Adrenal gland (tissue), 12 donors: Measurements from ENCODE around the gene KAT6B. TPM values are rescaled to one million over a fixed set of nuclear protein-coding genes. Genes with fewer than 3 reads are reported as not detected.
A peak's percentile ranks its signal among the peaks of the same experiment; 100 is the strongest.

Source experiments
- DNase-seq, 7 donors: peaks; one replicate each; pipeline ENCODE4 v3.0.0-alpha.2; 2019 to 2020
- H3K27ac ChIP-seq, 5 donors: fragments of 200-600 bp; sonication (generic) in 4 of 5; 1 replicate in 3 of 5; 2 replicates in 2 of 5; pipeline versions ENCODE4 v1.5.1 to v1.8.0; 2016 to 2020; ENCODE audit warnings: mild to moderate bottlenecking in 1 of 5
- H3K27me3 ChIP-seq: fragments of 200-600 bp; 2 replicates; pipeline ENCODE4 v1.8.0; 2021
- H3K36me3 ChIP-seq, 2 donors: fragments of 200-600 bp; replicated peaks in 1 of 2; 1 replicate in 1 of 2; 2 replicates in 1 of 2; pipeline versions ENCODE4 v1.5.1 to v1.8.0; 2018 to 2022
- H3K4me1 ChIP-seq, 2 donors: fragments of 200-600 bp; replicated peaks in 1 of 2; 1 replicate in 1 of 2; 2 replicates in 1 of 2; pipeline versions ENCODE4 v1.5.1 to v1.8.0; 2018 to 2021
- H3K4me3 ChIP-seq, 4 donors: fragments of 200-600 bp; sonication (generic) in 3 of 4; one replicate each; pipeline ENCODE4 v1.5.1; 2016 to 2018
- H3K9me3 ChIP-seq, 3 donors: fragments of 200-600 bp; sonication (generic) in 1 of 3; replicated peaks in 1 of 3; 1 replicate in 2 of 3; 2 replicates in 1 of 3; pipeline versions ENCODE4 v1.5.1 to v1.8.0; 2016 to 2021
- CTCF ChIP-seq, 6 experiments: fragments of 450-650 bp in 4 of 6; fragments of 200-600 bp in 2 of 6; sonication (generic) in 1 of 6; IDR thresholded peaks; 1 replicate in 5 of 6; 2 replicates in 1 of 6; pipeline versions ENCODE4 v1.5.1 to v1.8.0; 2016 to 2021; ENCODE audit warnings: antibody characterized with exemption in 6 of 6, mild to moderate bottlenecking in 2 of 6, moderate library complexity in 1 of 6
- POLR2A ChIP-seq, 2 donors: fragments of 450-650 bp; IDR thresholded peaks; one replicate each; pipeline ENCODE4 v1.6.1; 2017; ENCODE audit warnings: antibody characterized with exemption in 2 of 2, mild to moderate bottlenecking in 2 of 2, moderate library complexity in 1 of 2
- WGBS, 4 donors: extraction: QIAGEN DNeasy Blood & Tissue Kit in 2 of 4; methylation state at CpG; one replicate each; pipeline versions ENCODE4 v1.1.5 to v1.1.7; 2013 to 2017; 5-methylcytosine and 5-hydroxymethylcytosine counted together
- intact Hi-C, 2 donors: fragments of 100-400 bp; cut with DNase I; formaldehyde crosslinking; loops; one replicate each; pipeline versions ENCODE4 v1.14.1 to v1.15.0; 2022 to 2023
- polyA plus RNA-seq, 3 donors: library from polyadenylated mRNA; stranded (reverse); fragments of 200-250 nt in 2 of 3; fragments of 350-450 nt in 1 of 3; fragmentation: Illumina TruSeq in 1 of 3; extraction: RNeasy Lipid Tissue Mini Kit (QIAGEN cat#74804) in 1 of 3; gene quantifications; one replicate each; pipeline ENCODE4 v1.2.3, GENCODE V29; 2013 to 2014
- total RNA-seq, 9 donors: library from RNA; depleted of rRNA in 4 of 9; stranded (reverse); fragments of >200 nt in 4 of 9; fragments of 120-200 nt in 1 of 9; fragmentation: NEBNext Ultra II Directional in 1 of 9; extraction: Animal tissue kit (Norgen Biotek cat#: 25700) in 1 of 9; gene quantifications; one replicate each; pipeline versions ENCODE4 v1.1.0 to v1.2.4, GENCODE V29; 2013 to 2023
- donor health status: healthy with polysubstance abuse.
- donor health status: Bipolar disorder and iron deficiency.
- donor health status: DM: yes; HTN: yes; CAD: no.
- donor health status: DM: no; HTN: no; CAD: no.
- donor health status: DM: no; HTN: no; CAD: no.
- donor health status: DM: yes; HTN: yes; CAD: no.

The KAT6B gene
- total and polyA plus RNA-seq, 12 donors = 6.0 to 50.2 (median 25.8) TPM

- TF ChIP-seq CTCF (IDR thresholded peaks at IDR 0.05) = no peak
- TF ChIP-seq POLR2A (IDR thresholded peaks at IDR 0.05) = no peak
- Histone ChIP-seq H3K27ac (no peak overlapping the region), H3K27me3 (no peaks in the 10 kb centered on the region), H3K36me3 (no peaks in the 10 kb centered on the region), H3K9me3 (no peaks in the 10 kb centered on the region), H3K4me3 (no peak overlapping the region), H3K4me1 (peaks cover 6 to 7% of the 10 kb centered on the region in 2 donors)
- 74 to 86% (median 83%) methylated on average over 4 of the region's 4 CpGs for WGBS, 4 donors
- DNase-seq = no peak
- intact Hi-C loops = no loop called here
Observed at GRCh38 chr10:74816824-74817498, 9.4 kb upstream of the KAT6B start.

- H3K27ac ChIP-seq = peak overlapping the region in 1 of 5 donors; percentile 75
Observed at GRCh38 chr10:74821501-74821900, 4.9 kb upstream of the KAT6B start.

GRCh38 chr10:74822101-74822500 is 4.3 kb upstream of the KAT6B start:
- H3K9me3 ChIP-seq = no peaks in the 10 kb centered on the region
- 38 to 62% (median 54%) methylated on average over 2 of the region's 2 CpGs for WGBS, 4 donors
- H3K4me3 ChIP-seq = no peak overlapping the region
- no peak for DNase-seq
- H3K27ac ChIP-seq = peak overlapping the region in 3 of 5 donors; percentile 66 to 75 (median 67)
- TF ChIP-seq POLR2A (IDR thresholded peaks at IDR 0.05) = no peak
- TF ChIP-seq CTCF (IDR thresholded peaks at IDR 0.05) = no peak
- intact Hi-C loops = no loop called here
- H3K27me3 ChIP-seq = no peaks in the 10 kb centered on the region
- H3K36me3 ChIP-seq = no peaks in the 10 kb centered on the region
- peaks cover 18 to 24% of the 10 kb centered on the region in 2 donors for H3K4me1 ChIP-seq

More at GRCh38 chr10:74821501-74821900, 4.9 kb upstream of the KAT6B start:
- TF ChIP-seq CTCF (IDR thresholded peaks at IDR 0.05) (no peak), POLR2A (IDR thresholded peaks at IDR 0.05) (no peak)
- intact Hi-C loops = no loop called here
- no peaks in the 10 kb centered on the region for H3K9me3 ChIP-seq
- H3K27me3 ChIP-seq = no peaks in the 10 kb centered on the region
- no peak overlapping the region for H3K4me3 ChIP-seq
- peaks cover 18 to 24% of the 10 kb centered on the region in 2 donors for H3K4me1 ChIP-seq
- peak in 6 of 7 donors; percentile 24 to 64 (median 48) for DNase-seq
- WGBS, 4 donors = 34 to 52% (median 44%) methylated on average over 3 of the region's 3 CpGs
- H3K36me3 ChIP-seq = no peaks in the 10 kb centered on the region

GRCh38 chr10:74822521-74823089 is 3.8 kb upstream of the KAT6B start:
- peak overlapping the region in 3 of 5 donors; percentile 66 to 75 (median 67) for H3K27ac ChIP-seq
- H3K4me3 ChIP-seq = no peak overlapping the region
- intact Hi-C loops = no loop called here
- WGBS, 4 donors = 32 to 40% (median 37%) methylated on average over 3 of the region's 3 CpGs
- peak in 2 of 7 donors; percentile 32 to 49 for DNase-seq
- TF ChIP-seq CTCF (IDR thresholded peaks at IDR 0.05) (no peak), POLR2A (IDR thresholded peaks at IDR 0.05) (no peak)
- H3K9me3 ChIP-seq = no peaks in the 10 kb centered on the region
- H3K27me3 ChIP-seq = no peaks in the 10 kb centered on the region
- H3K36me3 ChIP-seq = no peaks in the 10 kb centered on the region
- peaks cover 18 to 29% of the 10 kb centered on the region in 2 donors for H3K4me1 ChIP-seq
